DND-41 (cell line): ENCODE results near the gene GSS.

Source experiments
- EZH2 ChIP-seq: IDR thresholded peaks from 3 replicates; pipeline ENCODE4 v1.6.1; 2012; ENCODE audit warnings: borderline replicate concordance, low read depth, mild to moderate bottlenecking, moderate library complexity, low read length, inconsistent platforms; ENCODE audit not compliant: severe bottlenecking
- TF ChIP-seq, protein P1 (sequence below): IDR thresholded peaks from 2 replicates; pipeline ENCODE4 v1.5.1; 2012; ENCODE audit warnings: borderline replicate concordance, low read length, moderate library complexity, mild to moderate bottlenecking; ENCODE audit not compliant: poor library complexity, severe bottlenecking; ENCODE audit errors: extremely low read depth

DNA sequence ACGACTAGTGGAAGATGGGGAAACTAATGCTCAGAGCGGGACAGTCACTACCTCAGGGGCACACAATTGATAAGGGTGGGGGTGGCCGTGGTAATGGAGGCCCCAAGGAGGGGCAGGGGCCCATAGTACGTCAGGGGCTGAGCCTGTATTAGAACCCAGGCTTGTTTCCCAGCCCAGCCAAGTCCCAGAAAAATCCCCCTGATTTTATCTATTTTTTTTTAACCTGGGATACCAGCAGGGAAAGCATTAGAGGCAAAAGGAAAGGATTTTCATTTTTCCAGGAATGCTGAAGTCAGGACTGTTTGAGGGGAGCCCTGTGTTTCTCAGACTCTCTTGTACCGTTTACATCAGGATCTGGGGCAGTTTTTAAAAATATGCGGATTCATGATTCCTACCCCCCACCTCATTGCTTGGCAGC lies 444 bp upstream of the GSS start:
- TF ChIP-seq, protein P1, sequence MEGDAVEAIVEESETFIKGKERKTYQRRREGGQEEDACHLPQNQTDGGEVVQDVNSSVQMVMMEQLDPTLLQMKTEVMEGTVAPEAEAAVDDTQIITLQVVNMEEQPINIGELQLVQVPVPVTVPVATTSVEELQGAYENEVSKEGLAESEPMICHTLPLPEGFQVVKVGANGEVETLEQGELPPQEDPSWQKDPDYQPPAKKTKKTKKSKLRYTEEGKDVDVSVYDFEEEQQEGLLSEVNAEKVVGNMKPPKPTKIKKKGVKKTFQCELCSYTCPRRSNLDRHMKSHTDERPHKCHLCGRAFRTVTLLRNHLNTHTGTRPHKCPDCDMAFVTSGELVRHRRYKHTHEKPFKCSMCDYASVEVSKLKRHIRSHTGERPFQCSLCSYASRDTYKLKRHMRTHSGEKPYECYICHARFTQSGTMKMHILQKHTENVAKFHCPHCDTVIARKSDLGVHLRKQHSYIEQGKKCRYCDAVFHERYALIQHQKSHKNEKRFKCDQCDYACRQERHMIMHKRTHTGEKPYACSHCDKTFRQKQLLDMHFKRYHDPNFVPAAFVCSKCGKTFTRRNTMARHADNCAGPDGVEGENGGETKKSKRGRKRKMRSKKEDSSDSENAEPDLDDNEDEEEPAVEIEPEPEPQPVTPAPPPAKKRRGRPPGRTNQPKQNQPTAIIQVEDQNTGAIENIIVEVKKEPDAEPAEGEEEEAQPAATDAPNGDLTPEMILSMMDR, result no peak
- TF ChIP-seq EZH2, result no peak
